Stomach smooth muscle (tissue), 2 donors: ENCODE measurements around the gene PLIN4.
A peak's percentile ranks its signal among the peaks of the same experiment; 100 is the strongest.

ENCODE experiments used
- H3K27ac ChIP-seq: one replicate; pipeline ENCODE4 v1.7.0; 2013; ENCODE audit warnings: mild to moderate bottlenecking, low read length, inconsistent platforms
- H3K27me3 ChIP-seq, 2 donors: one replicate each; pipeline ENCODE4 v1.7.0; 2013; ENCODE audit warnings: low read length in 2 of 2; ENCODE audit not compliant: insufficient read depth in 2 of 2, control insufficient read depth in 1 of 2
- H3K36me3 ChIP-seq, 2 donors: one replicate each; pipeline ENCODE4 v1.7.0; 2013; ENCODE audit warnings: low read length in 2 of 2; ENCODE audit not compliant: control insufficient read depth in 2 of 2, insufficient read depth in 2 of 2
- H3K4me1 ChIP-seq: one replicate; pipeline ENCODE4 v1.7.0; 2013; ENCODE audit warnings: low read length; ENCODE audit not compliant: control insufficient read depth, insufficient read depth
- H3K4me3 ChIP-seq, 2 donors: one replicate each; pipeline ENCODE4 v1.7.0; 2013; ENCODE audit warnings: low read length in 2 of 2
- H3K9ac ChIP-seq, 2 donors: one replicate each; pipeline ENCODE4 v1.7.0; 2013; ENCODE audit warnings: low read length in 2 of 2, mild to moderate bottlenecking in 1 of 2
- H3K9me3 ChIP-seq, 2 donors: one replicate each; pipeline ENCODE4 v1.7.0; 2013; ENCODE audit warnings: low read length in 2 of 2; ENCODE audit not compliant: control insufficient read depth in 2 of 2
- donor health status: healthy.
- donor health status: Pancreatic carcinoma.

The PLIN4 gene

GRCh38 chr19:4523306-4524110 lies 5.2 kb upstream of the PLIN4 start:
- no peak overlapping the region for H3K27ac ChIP-seq
- no peaks in the 10 kb centered on the region for H3K9me3 ChIP-seq
- H3K36me3 ChIP-seq = no peaks in the 10 kb centered on the region
- H3K4me3 ChIP-seq = no peak overlapping the region
- peaks cover 32% of the 10 kb centered on the region for H3K4me1 ChIP-seq
- H3K9ac ChIP-seq = no peak overlapping the region
- no peaks in the 10 kb centered on the region for H3K27me3 ChIP-seq

- H3K9me3 ChIP-seq = no peaks in the 10 kb centered on the region
- no peak overlapping the region for H3K9ac ChIP-seq
- peaks cover 36% of the 10 kb centered on the region for H3K4me1 ChIP-seq
- no peak overlapping the region for H3K27ac ChIP-seq
- no peaks in the 10 kb centered on the region for H3K27me3 ChIP-seq
- H3K36me3 ChIP-seq = no peaks in the 10 kb centered on the region
- H3K4me3 ChIP-seq = no peak overlapping the region
Measured at GRCh38 chr19:4522291-4523002, 4.2 kb upstream of the PLIN4 start.

GRCh38 chr19:4521888-4522242 lies 3.6 kb upstream of the PLIN4 start:
- peaks cover 39% of the 10 kb centered on the region for H3K4me1 ChIP-seq

GRCh38 chr19:4521170-4521887 lies 3.0 kb upstream of the PLIN4 start:
- H3K9me3 ChIP-seq = no peaks in the 10 kb centered on the region
- H3K27me3 ChIP-seq = no peaks in the 10 kb centered on the region

More at GRCh38 chr19:4521888-4522242, 3.6 kb upstream of the PLIN4 start:
- Histone ChIP-seq H3K27ac (peak overlapping the region; percentile 64), H3K9me3 (no peaks in the 10 kb centered on the region), H3K36me3 (no peaks in the 10 kb centered on the region), H3K4me3 (no peak overlapping the region), H3K27me3 (no peaks in the 10 kb centered on the region), H3K9ac (no peak overlapping the region)

GRCh38 chr19:4519521-4520277 lies 1.4 kb upstream of the PLIN4 start:
- H3K36me3 ChIP-seq = peaks cover 0 to 2% of the 10 kb centered on the region in 2 donors
- H3K27ac ChIP-seq = peak overlapping the region; percentile 100
- peak overlapping the region; percentile 87 to 98 for H3K9ac ChIP-seq
- H3K4me3 ChIP-seq = peak overlapping the region; percentile 33 to 86
- no peaks in the 10 kb centered on the region for H3K9me3 ChIP-seq
- H3K27me3 ChIP-seq = no peaks in the 10 kb centered on the region
- peaks cover 50% of the 10 kb centered on the region for H3K4me1 ChIP-seq

More at GRCh38 chr19:4521170-4521887, 3.0 kb upstream of the PLIN4 start:
- Histone ChIP-seq H3K9ac (no peak overlapping the region), H3K4me1 (peaks cover 42% of the 10 kb centered on the region), H3K4me3 (no peak overlapping the region), H3K27ac (peak overlapping the region; percentile 64), H3K36me3 (no peaks in the 10 kb centered on the region)

GRCh38 chr19:4519172-4519496 lies 848 bp upstream of the PLIN4 start:
- Histone ChIP-seq H3K36me3 (peaks cover 0 to 2% of the 10 kb centered on the region in 2 donors), H3K9me3 (no peaks in the 10 kb centered on the region), H3K27me3 (no peaks in the 10 kb centered on the region), H3K4me3 (peak overlapping the region; percentile 33 to 86), H3K27ac (peak overlapping the region; percentile 100), H3K4me1 (peaks cover 50% of the 10 kb centered on the region), H3K9ac (peak overlapping the region; percentile 87 to 98)

- no peaks in the 10 kb centered on the region for H3K9me3 ChIP-seq
- no peaks in the 10 kb centered on the region for H3K27me3 ChIP-seq
- H3K4me1 ChIP-seq = peaks cover 51% of the 10 kb centered on the region
- H3K36me3 ChIP-seq = peaks cover 11 to 12% of the 10 kb centered on the region in 2 donors
- H3K9ac ChIP-seq = peak overlapping the region; percentile 94 to 98
- peak overlapping the region; percentile 100 for H3K27ac ChIP-seq
- peak overlapping the region; percentile 86 to 91 for H3K4me3 ChIP-seq
Measured at GRCh38 chr19:4517451-4518057, 732 bp downstream of the PLIN4 start.

GRCh38 chr19:4516939-4517300 lies 1.4 kb downstream of the PLIN4 start:
- Histone ChIP-seq H3K27ac (peak overlapping the region; percentile 100), H3K4me1 (peaks cover 50% of the 10 kb centered on the region), H3K36me3 (peaks cover 17% of the 10 kb centered on the region in 2 donors), H3K9ac (peak overlapping the region; percentile 94 to 98), H3K9me3 (no peaks in the 10 kb centered on the region), H3K4me3 (peak overlapping the region; percentile 86 to 91), H3K27me3 (no peaks in the 10 kb centered on the region)

GRCh38 chr19:4516199-4516938 lies 1.9 kb downstream of the PLIN4 start:
- peak overlapping the region; percentile 100 for H3K27ac ChIP-seq
- H3K36me3 ChIP-seq = peaks cover 17 to 23% of the 10 kb centered on the region in 2 donors
- H3K9ac ChIP-seq = peak overlapping the region; percentile 42 to 98
- peaks cover 45% of the 10 kb centered on the region for H3K4me1 ChIP-seq
- H3K9me3 ChIP-seq = no peaks in the 10 kb centered on the region
- peak overlapping the region; percentile 52 to 86 for H3K4me3 ChIP-seq
- H3K27me3 ChIP-seq = no peaks in the 10 kb centered on the region
